HepG2 (cell line): ENCODE measurements around the gene NDOR1. TPM values are rescaled to one million over a fixed set of nuclear protein-coding genes. Genes with fewer than 3 reads are reported as not detected.

Experiments
- CAMTA2 ChIP-seq: sonication (generic); formaldehyde crosslinking; IDR thresholded peaks from 2 replicates; pipeline ENCODE4 v1.4.0; 2020; ENCODE audit warnings: mild to moderate bottlenecking, missing genetic modification reagents, borderline replicate concordance
- CHD2 ChIP-seq: IDR thresholded peaks from 2 replicates; pipeline ENCODE4 v1.6.1; 2011; ENCODE audit warnings: low read depth, low read length, improper control_type of control experiment
- FOXA1 ChIP-seq, 2 experiments: fragments of 450-650 bp in 1 of 2; sonication (generic) in 1 of 2; formaldehyde crosslinking in 1 of 2; IDR thresholded peaks; 2 replicates each; pipeline versions ENCODE4 v1.4.0 to v1.6.1; 2016 to 2020; ENCODE audit warnings: missing genetic modification reagents in 1 of 2
- FOXK2 ChIP-seq: fragments of 450-650 bp; IDR thresholded peaks from 2 replicates; pipeline ENCODE4 v1.6.1; 2016
- GABPB1 ChIP-seq: IDR thresholded peaks from 2 replicates; pipeline ENCODE4 v1.6.1; 2016; ENCODE audit warnings: mild to moderate bottlenecking, missing genetic modification reagents, moderate library complexity, missing compliant biosample characterization
- HMG20B ChIP-seq: conservative IDR thresholded peaks from 2 replicates; pipeline ENCODE4 v1.6.1; 2016; ENCODE audit warnings: missing genetic modification reagents, missing compliant biosample characterization
- JUND ChIP-seq: sonication (generic); formaldehyde crosslinking; IDR thresholded peaks from 2 replicates; pipeline ENCODE4 v1.8.0; 2022; ENCODE audit warnings: mild to moderate bottlenecking, missing genetic modification reagents
- MTF2 ChIP-seq: sonication (generic); formaldehyde crosslinking; IDR thresholded peaks from 2 replicates; pipeline ENCODE4 v1.5.0; 2020; ENCODE audit warnings: missing genetic modification reagents, borderline replicate concordance
- REL ChIP-seq: sonication (generic); formaldehyde crosslinking; conservative IDR thresholded peaks from 2 replicates; pipeline ENCODE4 v1.8.0; 2022; ENCODE audit warnings: mild to moderate bottlenecking, missing genetic modification reagents, moderate library complexity
- TEAD2 ChIP-seq: sonication (generic); formaldehyde crosslinking; IDR thresholded peaks from 2 replicates; pipeline ENCODE4 v1.9.0; 2021; ENCODE audit warnings: missing genetic modification reagents
- TSC22D2 ChIP-seq: sonication (generic); formaldehyde crosslinking; IDR thresholded peaks from 2 replicates; pipeline ENCODE4 v1.5.1; 2020; ENCODE audit warnings: missing genetic modification reagents, mild to moderate bottlenecking, borderline replicate concordance
- XRCC5 ChIP-seq: fragments of 200-400 bp; formaldehyde crosslinking; optimal IDR thresholded peaks from 2 replicates; pipeline ENCODE3; 2017; ENCODE audit warnings: mild to moderate bottlenecking, low read length
- ZEB1 ChIP-seq: IDR thresholded peaks from 2 replicates; pipeline ENCODE4 v1.6.1; 2012; ENCODE audit warnings: mild to moderate bottlenecking, low read depth, inconsistent platforms; ENCODE audit not compliant: insufficient replicate concordance
- ZNF256 ChIP-seq: sonication (generic); formaldehyde crosslinking; conservative IDR thresholded peaks from 2 replicates; pipeline ENCODE4 v1.4.0; 2020; ENCODE audit warnings: missing genetic modification reagents
- ZNF567 ChIP-seq: sonication (generic); formaldehyde crosslinking; IDR thresholded peaks from 2 replicates; pipeline ENCODE4 v1.8.1; 2023; ENCODE audit warnings: mild to moderate bottlenecking, missing genetic modification reagents, borderline replicate concordance
- ZNF670 ChIP-seq: sonication (generic); formaldehyde crosslinking; IDR thresholded peaks from 2 replicates; pipeline ENCODE4 v1.8.0; 2022; ENCODE audit warnings: mild to moderate bottlenecking, missing genetic modification reagents, borderline replicate concordance
- ZNF883 ChIP-seq: sonication (generic); formaldehyde crosslinking; IDR thresholded peaks from 2 replicates; pipeline ENCODE4 v1.5.1; 2020; ENCODE audit warnings: mild to moderate bottlenecking, missing genetic modification reagents; ENCODE audit errors: not compliant biosample characterization
- polyA plus RNA-seq, 8 experiments: library from polyadenylated mRNA; depleted of rRNA in 3 of 8; stranded (reverse) in 7 of 8; unstranded in 1 of 8; fragments of >200 nt; fragmentation: Illumina TruSeq in 4 of 8; extraction: Trizol in 4 of 8; gene quantifications; 2 replicates each; pipeline versions ENCODE4 v1.2.1 to v1.2.3, GENCODE V29; 2011 to 2016; ENCODE audit warnings: low read depth in 4 of 8, missing spikeins in 1 of 8, mixed read lengths in 1 of 8; ENCODE audit not compliant: insufficient read depth in 1 of 8
- total RNA-seq, 5 experiments: library from RNA; depleted of rRNA; stranded (reverse); fragments of >200 nt; fragmentation: Illumina TruSeq; extraction: Trizol; gene quantifications; 2 replicates each; pipeline ENCODE4 v1.2.3, GENCODE V29; 2016; ENCODE audit warnings: low read depth in 1 of 5
- TF ChIP-seq, protein P1 (sequence below): sonication (generic); formaldehyde crosslinking; conservative IDR thresholded peaks from 2 replicates; pipeline ENCODE4 v1.8.0; 2022; ENCODE audit warnings: missing genetic modification reagents
- TF ChIP-seq, protein P2 (sequence below): sonication (generic); formaldehyde crosslinking; IDR thresholded peaks from 2 replicates; pipeline ENCODE4 v1.4.0; 2020; ENCODE audit warnings: missing genetic modification reagents, borderline replicate concordance
- TF ChIP-seq, protein P3 (sequence below): sonication (generic); formaldehyde crosslinking; IDR thresholded peaks from 2 replicates; pipeline ENCODE4 v1.5.0; 2020; ENCODE audit warnings: mild to moderate bottlenecking, missing genetic modification reagents
- TF ChIP-seq, protein P4 (sequence below): sonication (generic); formaldehyde crosslinking; conservative IDR thresholded peaks from 2 replicates; pipeline ENCODE4 v1.8.1; 2023; ENCODE audit warnings: missing genetic modification reagents

Gene NDOR1
- total and polyA plus RNA-seq, 2 of the 13 experiments (the other 11 are each of a cell fraction or from before 2014, with no cell fraction given): 3.6 to 8.7 TPM

DNA sequence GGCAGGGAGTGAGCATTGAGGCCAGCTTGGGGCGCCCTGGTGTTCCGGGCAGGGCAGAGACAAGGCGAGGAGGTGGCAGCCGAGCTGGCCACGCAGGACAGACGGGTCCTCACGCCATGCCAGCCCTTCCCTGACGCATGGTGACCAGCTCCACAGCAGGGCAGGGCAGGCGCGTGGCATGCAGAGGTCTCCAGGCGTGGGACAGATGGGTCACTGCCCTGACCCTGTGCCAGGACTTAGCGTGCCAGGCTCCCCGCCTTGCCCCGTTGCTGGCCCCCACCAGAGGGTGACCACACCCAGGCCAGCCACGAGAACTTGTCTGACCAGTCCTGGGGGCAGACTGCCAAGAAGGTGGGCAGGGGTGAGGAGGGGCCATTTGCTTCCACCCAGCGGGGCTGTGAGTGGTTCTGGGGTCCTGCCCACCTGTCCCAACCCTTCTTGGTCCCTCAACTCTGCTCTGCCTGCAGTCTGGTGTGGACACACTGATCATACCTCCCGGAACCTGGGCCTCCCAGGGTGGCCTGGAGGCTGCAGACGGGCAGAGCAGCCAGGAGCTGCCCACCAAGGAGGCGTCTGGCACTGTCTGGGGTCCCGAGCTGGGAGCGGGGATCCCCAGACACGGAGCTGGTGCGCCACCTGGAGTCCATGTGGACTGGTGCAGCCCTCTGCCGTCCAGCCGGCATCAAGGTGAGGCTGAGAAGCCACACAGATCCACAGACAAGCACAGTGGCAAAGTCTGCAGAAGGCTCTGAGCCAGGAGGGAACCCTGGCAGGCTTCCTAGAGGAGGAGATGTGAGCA, 21.8 kb downstream of the NDOR1 start, which contains the start of gene RNF224 (continued):
- TF ChIP-seq TEAD2 (CRISPR knock-in tag): no peak
- no peak for TF ChIP-seq JUND (CRISPR knock-in tag)
- no peak for TF ChIP-seq ZNF567
- TF ChIP-seq ZNF256 (CRISPR knock-in tag): no peak
- TF ChIP-seq, protein P1, sequence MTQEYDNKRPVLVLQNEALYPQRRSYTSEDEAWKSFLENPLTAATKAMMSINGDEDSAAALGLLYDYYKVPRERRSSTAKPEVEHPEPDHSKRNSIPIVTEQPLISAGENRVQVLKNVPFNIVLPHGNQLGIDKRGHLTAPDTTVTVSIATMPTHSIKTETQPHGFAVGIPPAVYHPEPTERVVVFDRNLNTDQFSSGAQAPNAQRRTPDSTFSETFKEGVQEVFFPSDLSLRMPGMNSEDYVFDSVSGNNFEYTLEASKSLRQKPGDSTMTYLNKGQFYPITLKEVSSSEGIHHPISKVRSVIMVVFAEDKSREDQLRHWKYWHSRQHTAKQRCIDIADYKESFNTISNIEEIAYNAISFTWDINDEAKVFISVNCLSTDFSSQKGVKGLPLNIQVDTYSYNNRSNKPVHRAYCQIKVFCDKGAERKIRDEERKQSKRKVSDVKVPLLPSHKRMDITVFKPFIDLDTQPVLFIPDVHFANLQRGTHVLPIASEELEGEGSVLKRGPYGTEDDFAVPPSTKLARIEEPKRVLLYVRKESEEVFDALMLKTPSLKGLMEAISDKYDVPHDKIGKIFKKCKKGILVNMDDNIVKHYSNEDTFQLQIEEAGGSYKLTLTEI (CRISPR knock-in tag): no peak
- TF ChIP-seq CAMTA2 (CRISPR knock-in tag): no peak
- no peak for TF ChIP-seq ZNF670 (CRISPR knock-in tag)
- no peak for TF ChIP-seq CHD2
- TF ChIP-seq MTF2 (CRISPR knock-in tag): 0 out of 2 replicates have a peak, but pooled peaks have one; percentile 53
- TF ChIP-seq, protein P2, sequence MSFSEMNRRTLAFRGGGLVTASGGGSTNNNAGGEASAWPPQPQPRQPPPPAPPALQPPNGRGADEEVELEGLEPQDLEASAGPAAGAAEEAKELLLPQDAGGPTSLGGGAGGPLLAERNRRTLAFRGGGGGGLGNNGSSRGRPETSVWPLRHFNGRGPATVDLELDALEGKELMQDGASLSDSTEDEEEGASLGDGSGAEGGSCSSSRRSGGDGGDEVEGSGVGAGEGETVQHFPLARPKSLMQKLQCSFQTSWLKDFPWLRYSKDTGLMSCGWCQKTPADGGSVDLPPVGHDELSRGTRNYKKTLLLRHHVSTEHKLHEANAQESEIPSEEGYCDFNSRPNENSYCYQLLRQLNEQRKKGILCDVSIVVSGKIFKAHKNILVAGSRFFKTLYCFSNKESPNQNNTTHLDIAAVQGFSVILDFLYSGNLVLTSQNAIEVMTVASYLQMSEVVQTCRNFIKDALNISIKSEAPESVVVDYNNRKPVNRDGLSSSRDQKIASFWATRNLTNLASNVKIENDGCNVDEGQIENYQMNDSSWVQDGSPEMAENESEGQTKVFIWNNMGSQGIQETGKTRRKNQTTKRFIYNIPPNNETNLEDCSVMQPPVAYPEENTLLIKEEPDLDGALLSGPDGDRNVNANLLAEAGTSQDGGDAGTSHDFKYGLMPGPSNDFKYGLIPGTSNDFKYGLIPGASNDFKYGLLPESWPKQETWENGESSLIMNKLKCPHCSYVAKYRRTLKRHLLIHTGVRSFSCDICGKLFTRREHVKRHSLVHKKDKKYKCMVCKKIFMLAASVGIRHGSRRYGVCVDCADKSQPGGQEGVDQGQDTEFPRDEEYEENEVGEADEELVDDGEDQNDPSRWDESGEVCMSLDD (CRISPR knock-in tag): no peak
- no peak for TF ChIP-seq FOXK2
- peak; percentile 75; the same call in 1 of the 2 replicates for TF ChIP-seq REL (CRISPR knock-in tag)
- TF ChIP-seq ZNF883 (CRISPR knock-in tag): peak; percentile 63
- no peak for TF ChIP-seq HMG20B (CRISPR knock-in tag)
- TF ChIP-seq, protein P3, sequence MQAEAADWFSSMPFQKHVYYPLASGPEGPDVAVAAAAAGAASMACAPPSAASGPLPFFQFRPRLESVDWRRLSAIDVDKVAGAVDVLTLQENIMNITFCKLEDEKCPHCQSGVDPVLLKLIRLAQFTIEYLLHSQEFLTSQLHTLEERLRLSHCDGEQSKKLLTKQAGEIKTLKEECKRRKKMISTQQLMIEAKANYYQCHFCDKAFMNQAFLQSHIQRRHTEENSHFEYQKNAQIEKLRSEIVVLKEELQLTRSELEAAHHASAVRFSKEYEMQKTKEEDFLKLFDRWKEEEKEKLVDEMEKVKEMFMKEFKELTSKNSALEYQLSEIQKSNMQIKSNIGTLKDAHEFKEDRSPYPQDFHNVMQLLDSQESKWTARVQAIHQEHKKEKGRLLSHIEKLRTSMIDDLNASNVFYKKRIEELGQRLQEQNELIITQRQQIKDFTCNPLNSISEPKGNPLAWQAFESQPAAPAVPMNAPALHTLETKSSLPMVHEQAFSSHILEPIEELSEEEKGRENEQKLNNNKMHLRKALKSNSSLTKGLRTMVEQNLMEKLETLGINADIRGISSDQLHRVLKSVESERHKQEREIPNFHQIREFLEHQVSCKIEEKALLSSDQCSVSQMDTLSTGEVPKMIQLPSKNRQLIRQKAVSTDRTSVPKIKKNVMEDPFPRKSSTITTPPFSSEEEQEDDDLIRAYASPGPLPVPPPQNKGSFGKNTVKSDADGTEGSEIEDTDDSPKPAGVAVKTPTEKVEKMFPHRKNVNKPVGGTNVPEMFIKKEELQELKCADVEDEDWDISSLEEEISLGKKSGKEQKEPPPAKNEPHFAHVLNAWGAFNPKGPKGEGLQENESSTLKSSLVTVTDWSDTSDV: no peak
- TF ChIP-seq TSC22D2 (CRISPR knock-in tag): 0 out of 2 replicates have a peak, but pooled peaks have one; percentile 23
- TF ChIP-seq, protein P4, sequence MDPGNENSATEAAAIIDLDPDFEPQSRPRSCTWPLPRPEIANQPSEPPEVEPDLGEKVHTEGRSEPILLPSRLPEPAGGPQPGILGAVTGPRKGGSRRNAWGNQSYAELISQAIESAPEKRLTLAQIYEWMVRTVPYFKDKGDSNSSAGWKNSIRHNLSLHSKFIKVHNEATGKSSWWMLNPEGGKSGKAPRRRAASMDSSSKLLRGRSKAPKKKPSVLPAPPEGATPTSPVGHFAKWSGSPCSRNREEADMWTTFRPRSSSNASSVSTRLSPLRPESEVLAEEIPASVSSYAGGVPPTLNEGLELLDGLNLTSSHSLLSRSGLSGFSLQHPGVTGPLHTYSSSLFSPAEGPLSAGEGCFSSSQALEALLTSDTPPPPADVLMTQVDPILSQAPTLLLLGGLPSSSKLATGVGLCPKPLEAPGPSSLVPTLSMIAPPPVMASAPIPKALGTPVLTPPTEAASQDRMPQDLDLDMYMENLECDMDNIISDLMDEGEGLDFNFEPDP (CRISPR knock-in tag): 0 out of 2 replicates have a peak, but pooled peaks have one; percentile 92
- no peak for TF ChIP-seq FOXA1 (IDR thresholded peaks at IDR 0.05)
- no peak for TF ChIP-seq FOXA1 (CRISPR knock-in tag; IDR thresholded peaks at IDR 0.05)
- peak; percentile 42 for TF ChIP-seq GABPB1 (CRISPR knock-in tag)
- peak; percentile 79 for TF ChIP-seq XRCC5
- no peak for TF ChIP-seq ZEB1
